Endothelial cell of umbilical vein (primary cell): ENCODE measurements around the gene NEK6. TPM values are rescaled to one million over a fixed set of nuclear protein-coding genes. Genes with fewer than 3 reads are reported as not detected.

Experiments used
- BruUV-seq: library from RNA; stranded (reverse); fragments of 400-500 nt; replicated peaks from 2 replicates; lab custom pipeline; 2021; lab: Mats Ljungman, UMichigan
- CTCF ChIA-PET: fragments of 300-600, 350-600 bp; sonication (Branson Sonifier 250); formaldehyde crosslinking; loops from one replicate; lab custom pipeline; 2021; ENCODE audit warnings: antibody characterized with exemption, inconsistent platforms; lab: Charles Lee
- POLR2A ChIA-PET: fragments of 300-600, 350-600 bp; sonication (Branson Sonifier 250); formaldehyde crosslinking; loops from one replicate; lab custom pipeline; 2021; ENCODE audit warnings: antibody characterized with exemption, inconsistent platforms; lab: Charles Lee
- DNase-seq: peaks from one replicate; pipeline ENCODE4 v3.0.0-alpha.2; 2011; ENCODE audit warnings: low read depth, low spot score
- FAIRE-seq: peaks from 2 replicates; lab custom pipeline; 2011; peaks lifted over from hg19 to GRCh38; lab: Jason Lieb, UNC
- H2AFZ ChIP-seq: 2 replicates; pipeline ENCODE4 v1.6.0; 2012; ENCODE audit warnings: low read depth, low read length, control low read depth, inconsistent platforms
- H3K27ac ChIP-seq: 2 replicates; pipeline ENCODE4 v1.5.1; 2011; ENCODE audit warnings: low read depth, mild to moderate bottlenecking, control low read depth, low read length, moderate library complexity; ENCODE audit not compliant: insufficient read depth
- H3K27me3 ChIP-seq, 2 experiments: 2 replicates each; pipeline versions ENCODE4 v1.6.0 to v1.6.1; 2011; ENCODE audit warnings: low read length in 2 of 2, mixed read lengths in 1 of 2; ENCODE audit not compliant: control insufficient read depth in 2 of 2, insufficient read depth in 2 of 2
- H3K36me3 ChIP-seq, 2 experiments: 2 replicates in 1 of 2; 3 replicates in 1 of 2; pipeline ENCODE4 v1.5.1; 2011; ENCODE audit warnings: low read length in 2 of 2, mild to moderate bottlenecking in 1 of 2, moderate library complexity in 1 of 2; ENCODE audit not compliant: control insufficient read depth in 2 of 2, insufficient read depth in 2 of 2; ENCODE audit errors: extremely low read depth in 1 of 2
- H3K4me1 ChIP-seq: 3 replicates; pipeline ENCODE4 v1.5.1; 2011; ENCODE audit warnings: mild to moderate bottlenecking, low read length; ENCODE audit not compliant: control insufficient read depth, insufficient read depth; ENCODE audit errors: extremely low read depth
- H3K4me2 ChIP-seq: 2 replicates; pipeline ENCODE4 v1.6.1; 2011; ENCODE audit warnings: low read length, control low read depth, mixed read lengths; ENCODE audit not compliant: insufficient read depth
- H3K4me3 ChIP-seq, 3 experiments: fragments of 200-600 bp in 1 of 3; sonication (generic), shearing (Covaris generic) in 1 of 3; replicated peaks in 1 of 3; 2 replicates each; pipeline ENCODE4 v1.5.1; 2011 to 2016; ENCODE audit warnings: control low read depth in 3 of 3, low read length in 3 of 3, mild to moderate bottlenecking in 2 of 3, inconsistent platforms in 1 of 3, low read depth in 1 of 3, moderate library complexity in 1 of 3; ENCODE audit not compliant: insufficient read depth in 1 of 3
- H3K79me2 ChIP-seq: 2 replicates; pipeline ENCODE4 v1.6.0; 2012; ENCODE audit warnings: low read length, inconsistent platforms; ENCODE audit not compliant: control insufficient read depth, insufficient read depth
- H3K9ac ChIP-seq: replicated peaks from 2 replicates; pipeline ENCODE3; 2011; ENCODE audit warnings: low read length, control low read depth; ENCODE audit not compliant: insufficient read depth; ENCODE audit errors: extremely low read depth
- H3K9me1 ChIP-seq: replicated peaks from 3 replicates; pipeline ENCODE4 v1.6.0; 2011; ENCODE audit warnings: mild to moderate bottlenecking, low read length; ENCODE audit not compliant: control insufficient read depth, insufficient read depth; ENCODE audit errors: extremely low read depth
- H3K9me3 ChIP-seq: replicated peaks from 2 replicates; pipeline ENCODE4 v1.5.1; 2012; ENCODE audit warnings: low read length, inconsistent platforms; ENCODE audit not compliant: control insufficient read depth, insufficient read depth
- H4K20me1 ChIP-seq: replicated peaks from 2 replicates; pipeline ENCODE3; 2011; ENCODE audit warnings: mild to moderate bottlenecking, low read length; ENCODE audit not compliant: control insufficient read depth, insufficient read depth; ENCODE audit errors: extremely low read depth
- CTCF ChIP-seq, 2 donors: IDR thresholded peaks; 1 replicate in 1 of 2; 2 replicates in 1 of 2; pipeline ENCODE4 v1.5.1; 2011; ENCODE audit warnings: low read length in 2 of 2, mild to moderate bottlenecking in 2 of 2, moderate library complexity in 2 of 2, control low read depth in 1 of 2, inconsistent platforms in 1 of 2, low read depth in 1 of 2; ENCODE audit not compliant: insufficient read depth in 1 of 2; ENCODE audit errors: extremely low read depth in 1 of 2
- EZH2 ChIP-seq: IDR thresholded peaks from 2 replicates; pipeline ENCODE4 v1.6.1; 2012; ENCODE audit warnings: borderline replicate concordance, low read depth, mild to moderate bottlenecking, moderate library complexity, low read length, inconsistent platforms; ENCODE audit not compliant: severe bottlenecking
- FOS ChIP-seq: IDR thresholded peaks from 2 replicates; pipeline ENCODE4 v1.6.1; 2011; ENCODE audit warnings: mild to moderate bottlenecking, low read length, moderate library complexity, borderline replicate concordance; ENCODE audit not compliant: insufficient read depth
- GATA2 ChIP-seq: IDR thresholded peaks from 2 replicates; pipeline ENCODE4 v1.7.0; 2011; ENCODE audit warnings: low read depth, mild to moderate bottlenecking, moderate library complexity, mixed read lengths, low read length; ENCODE audit not compliant: insufficient read length, insufficient read depth
- JUN ChIP-seq: IDR thresholded peaks from 2 replicates; pipeline ENCODE4 v1.6.1; 2011; ENCODE audit warnings: borderline replicate concordance, low read depth; ENCODE audit not compliant: insufficient read length, insufficient read depth
- MAX ChIP-seq: IDR thresholded peaks from 2 replicates; pipeline ENCODE4 v1.6.1; 2011; ENCODE audit not compliant: insufficient read depth, insufficient read length
- MYC ChIP-seq: IDR thresholded peaks from one replicate; pipeline ENCODE4 v1.6.1; 2011; ENCODE audit warnings: mild to moderate bottlenecking, low read depth, low read length
- POLR2A ChIP-seq: IDR thresholded peaks from 2 replicates; pipeline ENCODE4 v1.6.1; 2012; ENCODE audit warnings: low read depth, mild to moderate bottlenecking, control low read depth, low read length
- POLR2AphosphoS5 ChIP-seq: IDR thresholded peaks from 2 replicates; pipeline ENCODE4 v1.6.1; 2012; ENCODE audit warnings: low read depth, mild to moderate bottlenecking, control low read depth, low read length, moderate library complexity; ENCODE audit not compliant: insufficient read depth
- dilution Hi-C: fragments of 300-500 bp; cut with MboI; formaldehyde crosslinking; loops from one replicate; pipeline ENCODE4 v1.15.0; 2019; ENCODE audit warnings: low sequenced_read_pairs; ENCODE audit not compliant: extremely low pct_ligation_motif_present
- intact Hi-C: fragments of 100-400 bp; cut with micrococcal nuclease; formaldehyde crosslinking; loops from one replicate; pipeline ENCODE4 v1.10.0; 2022
- polyA plus RNA-seq, 4 experiments: library from polyadenylated mRNA; depleted of rRNA in 3 of 4; stranded (reverse) in 3 of 4; unstranded in 1 of 4; fragments of >200 nt; gene quantifications; 2 replicates each; pipeline versions ENCODE4 v1.2.1 to v1.2.3, GENCODE V29; 2011 to 2012; ENCODE audit warnings: missing spikeins in 1 of 4
- total RNA-seq: library from RNA; stranded (reverse); gene quantifications from 2 replicates; pipeline ENCODE4 v1.2.3, GENCODE V29; 2021

NEK6 gene
- total and polyA plus RNA-seq, 2 donors (not counting 3 experiments of a cell fraction or from before 2014, with no cell fraction given) = 64.3 to 67.1 TPM

GRCh38 chr9:124349267-124349666 lies 91.5 kb downstream of the NEK6 start:
- intact Hi-C loops (no loop called here), dilution Hi-C loops (no loop called here)
- Histone ChIP-seq H2AFZ (no peak overlapping the region), H4K20me1 (no peaks in the 10 kb centered on the region), H3K4me1 (no peaks in the 10 kb centered on the region), H3K4me3 (no peak overlapping the region), H3K27me3 (no peaks in the 10 kb centered on the region), H3K9ac (no peak overlapping the region), H3K27ac (no peak overlapping the region), H3K79me2 (peaks cover under 1% of the 10 kb centered on the region), H3K9me3 (no peaks in the 10 kb centered on the region), H3K36me3 (peaks cover 10 to 60% of the 10 kb centered on the region in 2 experiments), H3K9me1 (no peaks in the 10 kb centered on the region), H3K4me2 (no peak overlapping the region)
- BruUV-seq = no TSS peak
- TF ChIP-seq EZH2 (no peak), MAX (no peak), GATA2 (no peak), JUN (no peak), POLR2A (no peak), MYC (no peak), FOS (no peak), POLR2AphosphoS5 (no peak), CTCF (IDR thresholded peaks at IDR 0.05; ENCODE audit: extremely low read depth in 1 of 2, insufficient read depth in 1 of 2, low read depth in 1 of 2, low read length in 2 of 2) (no peak)
- ChIA-PET POLR2A (no interaction called here), CTCF (no interaction called here)
- DNase-seq (no peak), FAIRE-seq (no peak)
